ENCODE measurements around the gene HIVEP3.

DNA sequence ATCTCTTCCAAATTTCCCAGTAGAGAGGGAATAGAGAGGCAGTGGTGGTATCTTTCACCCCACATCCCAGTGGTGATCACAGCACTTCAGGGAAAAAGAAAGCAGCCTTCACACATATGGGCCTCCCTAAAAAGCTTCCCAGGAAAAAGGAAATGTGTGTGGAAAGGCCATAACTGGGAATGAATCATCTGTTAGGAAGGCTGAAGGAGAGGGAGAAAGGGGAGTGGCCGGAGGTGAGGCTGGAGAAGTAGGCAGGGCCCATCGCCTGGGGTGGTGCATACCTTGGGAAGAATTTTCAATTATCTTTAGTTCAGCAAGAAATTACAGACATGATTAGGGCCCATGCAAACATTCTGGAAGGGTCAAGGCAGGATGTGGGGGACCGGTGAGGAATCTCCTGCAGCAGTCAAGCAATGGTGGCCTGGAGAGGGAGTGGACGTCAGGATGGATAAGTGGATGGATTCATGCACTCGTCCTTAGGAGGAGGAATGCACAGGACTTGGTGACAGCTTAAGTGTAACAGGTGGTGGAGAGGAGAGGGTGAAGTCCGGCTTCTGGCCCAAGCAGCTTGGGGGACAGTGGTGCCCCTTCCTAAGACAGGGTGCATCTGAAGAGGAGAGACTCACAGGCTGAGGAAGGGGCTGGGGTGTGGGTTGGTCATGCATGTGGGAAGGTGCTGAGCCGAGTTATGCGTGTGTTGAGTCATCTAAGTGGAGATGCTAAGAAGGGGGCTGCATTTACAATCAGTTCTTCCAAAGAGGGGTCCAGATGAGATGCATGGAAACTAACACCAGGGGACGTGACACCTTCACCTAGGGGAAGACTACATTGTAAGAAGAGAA, 17.9 kb downstream of the HIVEP3 start:
- TF ChIP-seq, protein P1, sequence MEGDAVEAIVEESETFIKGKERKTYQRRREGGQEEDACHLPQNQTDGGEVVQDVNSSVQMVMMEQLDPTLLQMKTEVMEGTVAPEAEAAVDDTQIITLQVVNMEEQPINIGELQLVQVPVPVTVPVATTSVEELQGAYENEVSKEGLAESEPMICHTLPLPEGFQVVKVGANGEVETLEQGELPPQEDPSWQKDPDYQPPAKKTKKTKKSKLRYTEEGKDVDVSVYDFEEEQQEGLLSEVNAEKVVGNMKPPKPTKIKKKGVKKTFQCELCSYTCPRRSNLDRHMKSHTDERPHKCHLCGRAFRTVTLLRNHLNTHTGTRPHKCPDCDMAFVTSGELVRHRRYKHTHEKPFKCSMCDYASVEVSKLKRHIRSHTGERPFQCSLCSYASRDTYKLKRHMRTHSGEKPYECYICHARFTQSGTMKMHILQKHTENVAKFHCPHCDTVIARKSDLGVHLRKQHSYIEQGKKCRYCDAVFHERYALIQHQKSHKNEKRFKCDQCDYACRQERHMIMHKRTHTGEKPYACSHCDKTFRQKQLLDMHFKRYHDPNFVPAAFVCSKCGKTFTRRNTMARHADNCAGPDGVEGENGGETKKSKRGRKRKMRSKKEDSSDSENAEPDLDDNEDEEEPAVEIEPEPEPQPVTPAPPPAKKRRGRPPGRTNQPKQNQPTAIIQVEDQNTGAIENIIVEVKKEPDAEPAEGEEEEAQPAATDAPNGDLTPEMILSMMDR (optimal IDR thresholded peaks at IDR 0.05 in 1 of 3, IDR thresholded peaks at IDR 0.05 in 1 of 3, conservative IDR thresholded peaks at IDR 0.05 in 1 of 3; ENCODE audit: extremely low read depth in 1 of 3, insufficient read depth in 2 of 3, low read length in 3 of 3): no peak
- TF ChIP-seq EZH2 (IDR thresholded peaks at IDR 0.05; ENCODE audit: low read length): no peak

Data from keratinocyte (primary cell).